H4 (cell line): ENCODE measurements around the gene MVB12B. TPM values are rescaled to one million over a fixed set of nuclear protein-coding genes. Genes with fewer than 3 reads are reported as not detected.
"Not testable (repeated sequence)": the region's sequence is repeated elsewhere in the genome, so short reads cannot be mapped to it uniquely, and the experiment has no call there.

Source experiments
- DNase-seq: peaks from one replicate; pipeline ENCODE4 v3.0.0-alpha.2; 2015; ENCODE audit warnings: low spot score
- total RNA-seq: library from RNA; depleted of rRNA; stranded (reverse); fragments of >200 nt; shearing (Covaris generic); gene quantifications from 2 replicates; pipeline ENCODE4 v1.2.3, GENCODE V29; 2014

The MVB12B gene
- total RNA-seq, 1 experiment from 2014 or later = 2.8 TPM

DNA sequence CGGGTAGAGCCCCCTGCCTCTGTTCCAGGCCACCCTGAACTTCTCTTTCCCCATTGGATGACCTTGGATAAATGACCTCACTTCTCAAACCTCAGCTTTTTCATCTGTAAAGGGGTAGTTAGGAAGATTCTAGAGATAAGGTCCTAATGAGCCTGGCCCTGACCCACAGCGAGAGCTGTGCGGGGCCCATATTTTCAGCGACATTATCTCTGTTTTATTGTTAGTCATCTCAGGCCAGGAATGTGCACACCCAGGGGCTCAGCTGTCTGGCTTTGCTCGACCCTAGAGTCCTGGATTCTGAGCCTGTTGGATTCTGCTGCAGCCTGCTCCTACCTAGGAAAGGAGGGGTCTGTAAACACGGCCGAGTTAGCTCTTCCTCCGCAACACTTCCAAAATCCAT lies 205.9 kb downstream of the MVB12B start:
- DNase-seq = no peak

DNA sequence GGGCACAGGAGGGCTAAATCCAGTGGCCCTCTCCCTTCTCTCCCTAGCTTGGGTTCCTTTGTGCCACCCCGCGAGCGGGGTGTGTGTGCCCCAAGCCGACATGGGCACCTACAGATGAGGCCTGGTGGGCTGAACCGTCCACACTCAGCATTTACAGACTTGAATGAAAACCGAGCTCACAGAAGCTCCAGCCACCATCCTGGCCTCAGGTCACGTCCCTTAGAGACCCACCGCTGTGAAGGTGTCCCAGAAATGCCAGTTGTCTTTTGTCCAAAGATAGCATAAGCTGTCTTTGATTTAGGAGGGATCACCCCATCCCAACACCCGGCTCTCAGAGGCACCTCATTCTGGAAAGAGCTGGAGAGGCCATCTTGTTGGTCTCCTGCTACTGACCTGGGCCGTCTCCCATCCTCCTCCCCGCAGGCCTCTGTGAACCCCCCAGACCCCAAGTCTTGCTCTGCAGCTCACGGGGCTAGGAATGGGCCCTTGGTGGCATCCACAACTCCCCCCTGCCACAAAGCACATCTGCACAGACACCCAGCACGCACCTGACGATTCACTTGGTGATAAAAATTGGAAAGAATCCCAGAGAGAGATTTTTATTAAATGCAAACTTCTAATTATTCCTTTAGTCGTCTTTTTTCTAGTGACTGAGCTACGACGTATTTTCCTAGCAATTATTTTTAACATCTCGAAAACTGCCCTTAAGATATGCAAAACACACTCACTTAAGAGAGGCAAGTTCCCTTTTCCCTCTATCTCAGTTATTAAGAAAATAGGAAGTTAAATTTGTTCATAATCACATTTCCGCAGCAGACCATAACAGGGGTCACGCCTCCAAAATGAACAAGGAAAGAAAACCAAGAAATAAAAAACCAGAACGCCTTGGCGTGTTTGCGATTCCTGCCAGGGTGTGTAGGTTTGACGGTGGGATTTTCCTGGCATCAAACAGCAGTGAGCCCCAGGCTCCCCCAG lies 206.6 kb downstream of the MVB12B start:
- DNase-seq = no peak

- DNase-seq = no peak
Measured at GRCh38 chr9:126533926-126534310, 207.3 kb downstream of the MVB12B start.

DNA sequence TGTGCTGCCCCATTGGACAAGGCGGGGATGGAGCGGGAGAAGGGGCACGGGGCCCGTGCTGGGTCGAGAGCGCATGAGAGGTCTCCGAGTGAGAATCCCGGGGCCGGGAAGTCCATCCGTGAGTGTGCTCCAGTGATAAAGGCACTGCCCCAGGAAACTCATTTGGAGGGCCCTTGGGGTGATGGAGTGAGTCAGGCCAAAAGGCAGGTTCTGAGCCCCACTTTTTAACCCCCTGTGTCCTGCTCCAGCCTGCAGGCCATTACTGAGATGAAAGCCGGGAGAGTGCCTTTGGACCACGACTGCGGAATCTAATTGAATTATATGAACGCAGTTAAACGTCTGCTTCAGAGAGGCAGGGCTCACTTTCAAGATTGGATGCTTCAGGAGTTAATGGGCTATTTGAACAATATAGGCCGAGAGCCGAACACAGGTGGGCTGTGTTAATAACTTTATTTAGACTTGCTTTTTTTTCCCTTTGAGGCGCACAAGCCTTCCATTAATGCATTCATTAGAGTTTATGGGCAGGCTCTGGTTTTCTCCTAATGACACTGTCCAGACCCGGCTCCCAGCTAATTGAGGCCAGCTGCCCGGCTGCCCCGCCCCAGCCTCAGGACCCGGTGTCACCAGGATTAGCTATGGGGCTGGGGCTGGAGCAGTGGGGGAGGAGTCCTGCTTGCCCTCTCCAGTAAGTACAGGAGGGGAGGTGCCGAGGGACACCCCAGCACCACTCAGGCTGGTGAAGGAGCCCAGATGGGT lies 208.0 kb downstream of the MVB12B start:
- DNase-seq = no peak

DNA sequence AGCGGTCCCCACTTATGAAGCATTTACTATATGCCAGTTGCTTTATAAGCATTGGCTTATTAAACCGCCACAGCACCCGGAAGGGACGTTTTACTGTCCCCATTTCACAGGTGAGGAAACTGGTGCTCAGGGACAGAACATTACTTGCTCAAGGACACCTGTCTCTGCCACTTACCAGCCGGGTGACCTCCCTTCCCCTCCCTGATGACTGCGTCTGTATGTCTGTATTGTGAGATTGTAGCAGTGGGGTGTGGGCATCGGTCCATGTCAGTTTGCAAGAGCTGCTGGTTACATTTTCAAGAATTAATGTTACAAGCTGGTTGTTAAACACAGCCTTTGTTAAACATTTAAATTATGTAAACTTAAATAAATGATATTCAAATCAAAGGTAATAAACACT lies 209.5 kb downstream of the MVB12B start:
- no peak for DNase-seq

DNA sequence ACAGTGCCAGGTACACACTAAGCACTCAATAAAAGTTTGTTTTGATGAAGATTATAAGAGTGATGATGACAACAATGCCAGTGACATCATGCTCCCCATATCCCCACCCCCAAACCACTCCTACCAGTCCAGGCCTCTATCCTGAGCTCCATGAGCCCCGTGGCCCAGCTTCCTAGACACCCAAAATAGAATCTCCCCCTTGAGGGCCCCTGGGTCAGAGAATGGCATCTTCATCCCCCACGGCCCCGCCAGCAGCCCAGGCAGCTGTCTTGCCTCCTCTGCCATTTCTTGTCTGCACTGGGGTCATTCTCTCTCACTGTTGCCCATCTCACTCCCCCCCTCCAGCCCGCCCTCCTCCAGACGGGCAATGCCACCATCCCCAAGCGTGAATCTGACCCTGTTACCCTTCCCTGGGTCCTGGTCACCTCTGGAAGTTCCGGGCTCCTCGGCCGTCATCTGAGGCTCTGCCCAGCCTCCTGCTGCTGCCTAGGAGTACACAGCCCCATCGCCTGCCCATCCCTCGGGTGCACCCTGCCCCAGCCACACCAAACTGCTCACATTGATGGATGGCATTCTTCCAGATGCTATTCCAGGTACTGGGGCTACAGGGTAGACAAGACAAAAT lies 210.3 kb downstream of the MVB12B start:
- DNase-seq = no peak

DNA sequence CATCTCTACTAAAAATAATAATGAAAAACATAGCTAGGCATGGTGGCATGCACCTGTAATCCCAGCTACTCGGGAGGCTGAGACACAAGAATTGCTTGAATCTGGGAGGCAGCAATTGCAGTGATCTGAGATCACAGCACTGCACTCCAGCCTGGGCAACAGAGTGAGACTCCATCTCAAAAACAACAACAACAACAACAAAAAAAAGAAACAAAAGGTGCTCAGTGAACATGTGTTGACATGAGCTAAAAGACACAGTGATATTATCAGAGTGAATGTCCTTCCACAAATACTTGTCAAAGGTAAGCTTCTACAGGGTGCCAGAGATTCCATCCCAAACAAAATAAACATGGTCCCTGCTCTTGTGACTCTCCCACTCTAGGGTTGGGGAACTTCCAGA lies 211.9 kb downstream of the MVB12B start:
- no peak for DNase-seq

DNA sequence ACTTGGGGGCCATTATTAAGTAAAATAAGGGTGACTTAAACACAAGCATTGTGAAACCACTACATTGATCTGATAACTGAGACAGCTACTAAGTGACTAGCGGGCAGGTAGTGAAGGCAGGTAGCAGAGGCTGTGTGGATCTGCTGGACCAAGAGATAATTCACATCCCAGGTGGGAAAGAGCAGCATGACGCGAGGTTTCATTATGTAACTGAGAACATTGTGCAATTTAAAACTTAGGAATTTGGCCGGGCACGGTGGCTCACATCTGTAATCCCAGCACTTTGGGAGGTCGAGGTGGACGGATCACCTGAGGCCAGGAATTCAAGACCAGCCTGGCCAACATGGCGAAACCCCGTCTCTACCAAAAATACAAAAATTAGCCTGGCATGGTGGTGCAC lies 213.8 kb downstream of the MVB12B start:
- DNase-seq = not testable (repeated sequence)

- no peak for DNase-seq
Measured at GRCh38 chr9:126543490-126543889, 216.9 kb downstream of the MVB12B start.

GRCh38 chr9:126545106-126545505 lies 218.5 kb downstream of the MVB12B start:
- DNase-seq = no peak

DNA sequence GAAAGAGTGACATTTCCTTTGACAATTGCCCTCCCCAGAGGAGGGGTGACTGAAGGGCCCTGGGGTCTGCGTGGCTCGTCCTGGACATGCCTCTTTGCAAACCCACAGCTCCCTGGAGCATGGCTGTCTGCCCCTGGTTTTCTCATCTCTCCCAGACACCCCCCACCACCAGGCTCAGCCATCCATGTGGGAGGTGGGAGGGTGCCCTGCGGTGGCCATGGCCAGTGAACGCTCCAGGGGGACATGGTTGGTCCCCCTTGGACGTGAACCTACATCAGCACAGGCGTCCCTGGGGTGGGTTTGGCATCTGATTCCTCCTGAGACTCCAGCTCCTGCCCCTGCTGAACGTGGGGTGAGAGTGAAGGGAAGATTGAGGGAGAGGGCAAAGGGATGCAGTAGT lies 219.4 kb downstream of the MVB12B start:
- no peak for DNase-seq

DNA sequence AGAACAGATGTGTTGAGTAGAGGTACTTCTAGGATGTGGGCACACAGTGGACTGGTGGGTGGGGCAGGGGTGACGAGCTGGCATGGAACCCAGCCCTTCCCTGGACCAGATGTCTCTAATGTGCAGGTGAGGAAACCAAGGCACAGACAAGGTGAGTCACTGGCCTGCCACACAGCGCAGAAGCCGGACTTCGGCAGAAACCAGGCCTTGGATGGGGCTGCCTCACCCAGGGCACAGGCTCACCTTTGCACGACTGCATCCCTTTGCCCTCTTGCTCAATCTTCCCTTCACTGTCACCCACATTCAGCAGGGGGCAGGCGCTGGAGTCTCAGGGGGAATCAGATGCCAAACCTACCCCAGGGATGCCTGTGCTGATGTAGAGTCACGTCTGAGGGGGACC lies 221.7 kb downstream of the MVB12B start:
- DNase-seq = no peak

DNA sequence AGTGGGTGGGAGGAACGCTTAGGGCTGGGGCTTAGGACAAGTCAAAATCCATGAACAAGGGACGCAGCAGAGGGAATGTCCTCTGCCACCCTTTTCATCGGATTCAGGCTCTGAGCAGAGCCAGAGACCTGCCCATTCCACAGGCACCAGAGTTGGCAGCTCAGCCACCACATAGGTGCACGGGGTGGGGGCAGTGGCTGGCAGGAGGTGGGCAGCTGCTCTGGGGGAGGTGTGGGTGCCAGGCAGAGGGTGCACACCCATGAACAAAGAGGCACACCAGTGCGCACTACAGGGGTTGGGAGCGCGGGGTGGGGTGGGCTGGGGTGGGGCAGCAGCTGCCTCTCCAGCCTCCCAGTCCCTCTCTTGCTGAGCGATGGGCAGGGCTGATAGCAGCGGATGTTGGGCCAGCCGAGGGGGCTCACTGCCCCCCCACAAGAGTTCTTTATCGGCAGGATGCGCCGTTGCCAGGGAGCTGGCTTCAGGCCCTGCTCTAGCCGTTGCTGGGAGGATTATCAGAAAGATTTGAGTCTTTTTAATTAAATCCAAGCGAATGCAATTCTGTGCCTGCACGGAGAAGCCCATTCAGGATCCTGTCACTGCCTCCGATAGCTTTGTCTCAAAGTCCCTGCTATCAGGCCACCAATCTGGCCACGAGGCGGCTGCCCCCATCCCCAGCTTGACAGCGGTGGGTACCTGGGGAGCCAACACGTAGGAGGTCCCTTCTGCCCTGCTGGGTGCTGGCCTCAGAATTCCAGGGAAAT lies 222.8 kb downstream of the MVB12B start:
- no peak for DNase-seq

- DNase-seq = no peak
Measured at GRCh38 chr9:126550891-126551351, 224.3 kb downstream of the MVB12B start.

DNA sequence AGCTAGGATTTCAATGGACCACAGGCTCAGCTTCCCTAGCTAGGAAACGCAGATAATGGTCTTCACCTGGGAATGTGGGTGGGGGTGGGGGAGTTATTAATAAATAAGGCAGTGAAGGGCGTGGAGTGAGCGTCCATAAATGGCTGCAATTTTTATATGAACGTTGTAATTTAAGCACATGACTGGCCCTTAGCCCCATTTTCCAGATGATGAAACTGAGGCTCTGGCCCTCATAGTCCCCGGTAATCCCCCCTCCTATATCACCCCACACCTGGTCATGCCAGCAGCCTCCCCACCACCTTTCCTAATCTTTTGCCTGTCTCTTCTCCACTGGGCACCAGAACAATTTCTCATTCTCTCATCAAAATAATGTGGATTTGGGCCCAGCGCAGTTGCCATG lies 225.2 kb downstream of the MVB12B start:
- no peak for DNase-seq

GRCh38 chr9:126554292-126554691 lies 227.7 kb downstream of the MVB12B start:
- no peak for DNase-seq

DNA sequence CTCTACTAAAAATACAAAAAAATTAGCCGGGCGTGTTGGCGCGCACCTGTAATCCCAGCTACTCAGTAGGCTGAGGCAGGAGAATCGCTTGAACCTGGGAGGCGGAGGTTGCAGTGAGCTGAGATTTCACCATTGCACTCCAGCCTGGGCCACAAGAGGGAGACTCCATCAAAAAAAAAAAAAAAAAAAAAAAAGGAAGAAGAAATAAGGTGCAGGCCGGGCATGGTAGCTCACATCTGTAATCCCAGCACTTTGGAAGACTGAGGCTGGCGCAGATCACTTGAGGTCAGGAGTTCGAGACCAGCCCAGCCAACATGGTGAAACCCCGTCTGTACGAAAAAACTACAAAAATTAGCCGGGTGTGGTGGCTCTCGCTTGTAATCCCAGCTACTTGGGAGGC lies 228.8 kb downstream of the MVB12B start:
- not testable (repeated sequence) for DNase-seq
